GM23248 (cell line): ENCODE measurements around the gene CYB5RL. TPM values are rescaled to one million over a fixed set of nuclear protein-coding genes. Genes with fewer than 3 reads are reported as not detected.
A peak's percentile ranks its signal among the peaks of the same experiment; 100 is the strongest.

Source experiments
- DNase-seq: peaks from one replicate; pipeline ENCODE4 v3.0.0-alpha.2; 2015
- H2AFZ ChIP-seq: fragments of 200-600 bp; sonication (generic); 2 replicates; pipeline ENCODE4 v1.6.1; 2016; ENCODE audit warnings: antibody characterized with exemption
- H3F3A ChIP-seq: fragments of 200-600 bp; sonication (generic); 2 replicates; pipeline ENCODE4 v1.6.1; 2016; ENCODE audit warnings: mild to moderate bottlenecking, antibody characterized with exemption, mixed run types; ENCODE audit not compliant: insufficient read depth
- H3K27ac ChIP-seq: fragments of 200-600 bp; sonication (generic); 2 replicates; pipeline ENCODE4 v1.5.1; 2016; ENCODE audit warnings: mild to moderate bottlenecking
- H3K27me3 ChIP-seq: fragments of 200-600 bp; sonication (generic); replicated peaks from 2 replicates; pipeline ENCODE4 v1.6.1; 2016; ENCODE audit warnings: mild to moderate bottlenecking; ENCODE audit not compliant: insufficient read depth
- H3K36me3 ChIP-seq: fragments of 200-600 bp; sonication (generic); 2 replicates; pipeline ENCODE4 v1.6.1; 2016; ENCODE audit warnings: low read depth, mild to moderate bottlenecking
- H3K4me1 ChIP-seq: fragments of 200-600 bp; sonication (generic); 2 replicates; pipeline ENCODE4 v1.6.1; 2016; ENCODE audit warnings: mild to moderate bottlenecking; ENCODE audit not compliant: insufficient read depth
- H3K4me2 ChIP-seq: fragments of 200-600 bp; sonication (generic); one replicate; pipeline ENCODE4 v1.6.1; 2016; ENCODE audit warnings: mild to moderate bottlenecking; ENCODE audit not compliant: unreplicated experiment
- H3K4me3 ChIP-seq: fragments of 200-600 bp; sonication (generic); 2 replicates; pipeline ENCODE4 v1.5.1; 2016; ENCODE audit warnings: mild to moderate bottlenecking
- H3K79me2 ChIP-seq: fragments of 200-600 bp; sonication (generic); 2 replicates; pipeline ENCODE4 v1.6.1; 2016; ENCODE audit warnings: mild to moderate bottlenecking; ENCODE audit not compliant: insufficient read depth
- H3K9ac ChIP-seq: fragments of 200-600 bp; sonication (generic); 2 replicates; pipeline ENCODE4 v1.6.1; 2016; ENCODE audit warnings: mild to moderate bottlenecking
- H3K9me2 ChIP-seq: fragments of 200-600 bp; sonication (generic); 2 replicates; pipeline ENCODE4 v1.6.1; 2016; ENCODE audit warnings: mixed run types, mild to moderate bottlenecking, moderate library complexity; ENCODE audit not compliant: insufficient read depth
- H3K9me3 ChIP-seq: fragments of 200-600 bp; sonication (generic); one replicate; pipeline ENCODE4 v1.6.1; 2017; ENCODE audit warnings: low read depth
- H4K20me1 ChIP-seq: fragments of 200-600 bp; sonication (generic); 2 replicates; pipeline ENCODE4 v1.6.0; 2016; ENCODE audit not compliant: insufficient read depth
- EZH2 ChIP-seq: fragments of 200-600 bp; sonication (generic); IDR thresholded peaks from 2 replicates; pipeline ENCODE4 v1.6.1; 2018; ENCODE audit warnings: antibody characterized with exemption, mild to moderate bottlenecking; ENCODE audit not compliant: insufficient read depth, poor library complexity, severe bottlenecking
- EZH2phosphoT487 ChIP-seq: fragments of 200-600 bp; sonication (generic); IDR thresholded peaks from 2 replicates; pipeline ENCODE4 v1.6.1; 2018; ENCODE audit warnings: antibody characterized with exemption, moderate library complexity, mild to moderate bottlenecking, low read depth; ENCODE audit not compliant: insufficient read depth
- WGBS, 2 experiments: methylation state at CpG; one replicate each; pipeline ENCODE4 v1.1.6; 2015 to 2017; ENCODE audit warnings: low lambda C conversion rate in 2 of 2, low coverage in 1 of 2; ENCODE audit errors: missing lambda C conversion rate in 2 of 2; 5-methylcytosine and 5-hydroxymethylcytosine counted together
- in situ Hi-C: fragments of 300-500 bp; cut with MboI; formaldehyde crosslinking; loops from 2 replicates; pipeline ENCODE4 v1.15.0; 2020
- polyA plus RNA-seq: library from polyadenylated mRNA; unstranded; fragments of >200 nt; fragmentation: Nextera tagmentation; extraction: Ambion mirVana; gene quantifications from 2 replicates; pipeline ENCODE4 v1.2.1, GENCODE V29; 2016
- total RNA-seq: library from RNA; depleted of rRNA; stranded (reverse); fragments of >200 nt; shearing (Covaris generic); gene quantifications from 2 replicates; pipeline ENCODE4 v1.2.3, GENCODE V29; 2014; rRNA removed

CYB5RL gene
- total and polyA plus RNA-seq, 2 experiments from 2014 or later: 2.5 to 3.3 TPM

DNA sequence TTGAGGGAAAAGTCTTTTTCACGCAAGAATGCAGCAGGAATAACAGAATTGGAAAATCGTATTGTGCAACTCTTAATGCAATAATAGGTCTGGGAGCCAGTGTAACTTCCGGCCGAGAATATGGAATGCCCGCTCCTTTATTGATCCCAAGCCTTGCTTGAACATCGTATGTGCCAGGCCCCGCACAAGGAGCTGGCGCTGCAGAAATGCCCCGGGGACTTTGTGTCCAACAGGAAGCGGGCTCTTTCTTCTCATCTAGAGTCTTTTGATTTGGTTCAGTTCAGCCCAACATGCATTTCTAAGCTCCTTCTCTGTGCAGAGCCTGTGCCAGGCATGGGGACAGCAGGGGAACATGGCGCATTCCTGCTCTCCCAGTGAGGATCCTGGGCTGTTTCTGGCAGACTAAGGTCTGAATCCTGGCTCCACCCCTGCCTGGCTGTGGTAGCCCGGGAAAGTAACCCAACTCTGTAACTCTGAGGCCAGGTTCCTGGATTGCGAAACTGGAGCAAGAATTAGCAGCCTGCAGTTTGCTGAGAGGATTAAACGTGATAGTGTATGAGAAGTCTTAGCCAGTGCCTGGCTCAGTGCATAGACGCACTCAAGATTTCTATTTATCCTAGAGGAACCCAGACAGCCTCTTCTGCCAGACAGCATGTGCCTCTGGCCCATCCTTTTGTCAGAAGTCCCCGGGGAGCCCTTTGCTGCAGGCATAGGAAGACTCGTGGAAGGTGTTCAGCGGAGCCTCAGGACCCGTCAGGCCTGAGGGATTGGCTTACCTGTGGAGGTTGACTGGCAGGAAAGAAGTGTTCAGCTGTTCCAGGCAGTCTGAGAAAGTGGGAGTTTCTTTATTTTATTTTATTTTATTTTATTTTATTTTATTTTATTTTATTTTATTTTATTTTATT is 46.0 kb downstream of the CYB5RL start:
- peak; percentile 89 for DNase-seq
- 0 out of 2 replicates have a peak overlapping the region, but pooled peaks have one; percentile 7 for H3K9ac ChIP-seq
- no peaks in the 10 kb centered on the region for H4K20me1 ChIP-seq
- H2AFZ ChIP-seq: peak overlapping the region; percentile 84
- in situ Hi-C loops: no loop called here
- H3K4me3 ChIP-seq: peak overlapping the region; percentile 43
- peak overlapping the region; percentile 38 for H3K27ac ChIP-seq
- no peaks in the 10 kb centered on the region for H3K27me3 ChIP-seq
- peaks cover 10% of the 10 kb centered on the region for H3K4me1 ChIP-seq
- H3K9me2 ChIP-seq: no peaks in the 10 kb centered on the region
- TF ChIP-seq EZH2phosphoT487 (no peak), EZH2 (no peak)
- no peaks in the 10 kb centered on the region for H3K79me2 ChIP-seq
- peak overlapping the region; percentile 40 for H3K4me2 ChIP-seq
- H3K9me3 ChIP-seq: no peaks in the 10 kb centered on the region
- peaks cover 10% of the 10 kb centered on the region; the same call in 1 of the 2 replicates for H3F3A ChIP-seq
- no peaks in the 10 kb centered on the region for H3K36me3 ChIP-seq
- 11 to 12% methylated on average over 19 of the region's 19 CpGs for WGBS, 2 experiments

DNA sequence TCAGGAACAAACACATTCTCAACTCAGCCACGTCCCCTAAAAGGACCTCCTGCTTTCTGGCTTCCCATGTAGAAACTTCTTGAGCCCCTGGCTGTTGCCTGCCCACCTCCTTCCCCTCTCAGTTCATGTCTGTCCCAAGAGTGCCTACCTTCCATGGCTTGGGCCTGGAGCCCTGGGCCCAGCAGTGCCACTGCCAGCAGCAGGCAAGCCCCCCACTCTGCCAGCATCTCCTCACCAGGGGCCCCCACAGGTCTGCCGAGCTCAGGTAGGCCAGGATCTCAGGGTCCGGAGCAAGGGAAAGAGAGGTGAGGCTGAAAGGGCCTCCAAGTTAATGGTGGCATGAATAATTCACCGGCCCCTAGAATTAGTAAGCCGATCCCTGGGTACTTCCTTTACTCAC is 47.1 kb downstream of the CYB5RL start, which contains the start of gene CDCP2:
Gene CDCP2 (minus strand): TSS at position 305 of the 400 bp plus-strand sequence. CDS start 78 bp downstream, at position 227.
- Histone ChIP-seq H3F3A (peaks cover 10% of the 10 kb centered on the region; the same call in 1 of the 2 replicates), H3K27ac (peak within 1 kb of the TSS; percentile 38), H3K36me3 (no peaks in the 10 kb centered on the region), H3K79me2 (no peaks in the 10 kb centered on the region), H4K20me1 (no peaks in the 10 kb centered on the region), H3K27me3 (no peaks in the 10 kb centered on the region), H3K4me3 (peak within 1 kb of the TSS; percentile 43), H3K9me3 (no peaks in the 10 kb centered on the region), H3K9ac (0 out of 2 replicates have a peak within 1 kb of the TSS, but pooled peaks have one; percentile 7), H3K9me2 (no peaks in the 10 kb centered on the region), H3K4me1 (peaks cover 10% of the 10 kb centered on the region), H3K4me2 (peak within 1 kb of the TSS; percentile 40), H2AFZ (peak within 1 kb of the TSS; percentile 84)
- 97 to 98% methylated on average over 5 of the region's 5 CpGs for WGBS, 2 experiments
- TF ChIP-seq EZH2phosphoT487 (no peak), EZH2 (no peak)
- in situ Hi-C loops: no loop called here
- DNase-seq: no peak

DNA sequence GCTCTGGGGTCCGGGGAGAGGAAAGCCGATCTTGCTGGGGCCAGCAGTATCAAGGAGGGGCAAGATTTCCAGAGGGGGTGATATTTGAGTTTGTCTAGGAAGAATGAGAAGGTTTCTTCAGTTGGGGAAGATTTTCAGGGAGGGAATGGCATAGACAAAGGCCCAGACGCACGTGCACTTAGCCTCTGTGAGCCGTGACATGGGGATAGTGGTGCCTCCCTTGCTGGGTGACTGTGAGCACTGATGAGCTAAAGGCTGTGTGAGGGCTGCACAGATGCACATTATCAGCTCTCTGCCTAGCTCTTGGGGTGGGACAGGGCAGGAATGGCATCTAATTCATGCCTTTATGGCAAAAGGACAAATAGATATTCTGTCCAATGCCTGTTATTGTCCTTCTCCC is 48.8 kb downstream of the CYB5RL start:
- Histone ChIP-seq H3K9me3 (no peaks in the 10 kb centered on the region), H3K9me2 (no peaks in the 10 kb centered on the region), H3K9ac (no peak overlapping the region), H3K4me1 (peaks cover 10% of the 10 kb centered on the region), H3K4me2 (no peak overlapping the region), H3K79me2 (no peaks in the 10 kb centered on the region), H3K27ac (no peak overlapping the region), H3K27me3 (no peaks in the 10 kb centered on the region), H4K20me1 (no peaks in the 10 kb centered on the region), H3K36me3 (no peaks in the 10 kb centered on the region), H3F3A (peaks cover 10% of the 10 kb centered on the region; the same call in 1 of the 2 replicates), H3K4me3 (no peak overlapping the region), H2AFZ (no peak overlapping the region)
- TF ChIP-seq EZH2phosphoT487: no peak
- no peak for TF ChIP-seq EZH2
- in situ Hi-C loops: no loop called here
- no peak for DNase-seq
- 74 to 79% methylated on average over 5 of the region's 5 CpGs for WGBS, 2 experiments

Other genes with a start within 250 kb of the CYB5RL start
- not detected in 2 replicates for gene LDLRAD1, start 181.8 kb downstream of the CYB5RL start, total RNA-seq
- gene LDLRAD1, start 181.8 kb downstream of the CYB5RL start, polyA plus RNA-seq: not detected in 2 replicates
- gene TMEM59, start 146.8 kb downstream of the CYB5RL start, total RNA-seq: 425 and 470 TPM in 2 replicates
- 774 and 806 TPM in 2 replicates for gene TMEM59, start 146.8 kb downstream of the CYB5RL start, polyA plus RNA-seq
- 1.7 and 3.2 TPM in 2 replicates for gene TCEANC2, start 146.4 kb downstream of the CYB5RL start, total RNA-seq
- 4.6 and 5.9 TPM in 2 replicates for gene TCEANC2, start 146.4 kb downstream of the CYB5RL start, polyA plus RNA-seq
- gene CDCP2, start 47.0 kb downstream of the CYB5RL start, total RNA-seq: not detected in 2 replicates
- not detected in 2 replicates for gene CDCP2, start 47.0 kb downstream of the CYB5RL start, polyA plus RNA-seq
- 111 and 113 TPM in 2 replicates for gene MRPL37, start 137 bp upstream of the CYB5RL start, total RNA-seq
- 91.3 and 102 TPM in 2 replicates for gene MRPL37, start 137 bp upstream of the CYB5RL start, polyA plus RNA-seq
- gene SSBP3, start 206.4 kb upstream of the CYB5RL start, total RNA-seq: 15.4 and 19.9 TPM in 2 replicates
- 6.2 and 7.1 TPM in 2 replicates for gene SSBP3, start 206.4 kb upstream of the CYB5RL start, polyA plus RNA-seq